WTC11 (cell line): Measurements from ENCODE around the gene RNF126.

ENCODE experiments used
- ELF4 ChIP-seq: sonication (generic); formaldehyde crosslinking; IDR thresholded peaks from 2 replicates; pipeline ENCODE4 v1.8.1; 2022; ENCODE audit warnings: low read depth, mild to moderate bottlenecking, moderate library complexity, missing genetic modification reagents
- ESRRA ChIP-seq: sonication (generic); formaldehyde crosslinking; IDR thresholded peaks from 2 replicates; pipeline ENCODE4 v1.8.1; 2022; ENCODE audit warnings: mild to moderate bottlenecking, missing genetic modification reagents, borderline replicate concordance
- HMGXB4 ChIP-seq: sonication (generic); formaldehyde crosslinking; IDR thresholded peaks from 2 replicates; pipeline ENCODE4 v1.8.1; 2023; ENCODE audit warnings: mild to moderate bottlenecking, moderate library complexity, missing genetic modification reagents
- OVOL2 ChIP-seq: fragments of 250-450 bp; sonication (Bioruptor Pico); IDR thresholded peaks from 2 replicates; pipeline ENCODE4 v1.9.0; 2021; ENCODE audit warnings: mild to moderate bottlenecking, borderline replicate concordance
- USF1 ChIP-seq: sonication (generic); formaldehyde crosslinking; IDR thresholded peaks from 2 replicates; pipeline ENCODE4 v1.8.0; 2022; ENCODE audit warnings: mild to moderate bottlenecking, missing genetic modification reagents
- USF2 ChIP-seq: sonication (generic); formaldehyde crosslinking; IDR thresholded peaks from 2 replicates; pipeline ENCODE4 v1.8.1; 2023; ENCODE audit warnings: mild to moderate bottlenecking, missing genetic modification reagents, moderate library complexity
- ZBTB21 ChIP-seq: sonication (generic); formaldehyde crosslinking; IDR thresholded peaks from 2 replicates; pipeline ENCODE4 v1.8.1; 2023; ENCODE audit warnings: mild to moderate bottlenecking, missing genetic modification reagents, borderline replicate concordance
- ZNF263 ChIP-seq: sonication (generic); formaldehyde crosslinking; IDR thresholded peaks from 2 replicates; pipeline ENCODE4 v1.8.1; 2022; ENCODE audit warnings: low read depth, mild to moderate bottlenecking, moderate library complexity, missing genetic modification reagents
- ZNF396 ChIP-seq: fragments of 250-450 bp; sonication (Bioruptor Pico); IDR thresholded peaks from 2 replicates; pipeline ENCODE4 v1.8.0; 2021; ENCODE audit warnings: mild to moderate bottlenecking, moderate library complexity, borderline replicate concordance
- TF ChIP-seq, protein P1 (sequence below): fragments of 200-600 bp; IDR thresholded peaks from 2 replicates; pipeline ENCODE4 v1.8.0; 2022; ENCODE audit warnings: antibody characterized with exemption
- TF ChIP-seq, protein P2 (sequence below): sonication (generic); formaldehyde crosslinking; IDR thresholded peaks from 2 replicates; pipeline ENCODE4 v1.8.0; 2023; ENCODE audit warnings: missing genetic modification reagents

DNA sequence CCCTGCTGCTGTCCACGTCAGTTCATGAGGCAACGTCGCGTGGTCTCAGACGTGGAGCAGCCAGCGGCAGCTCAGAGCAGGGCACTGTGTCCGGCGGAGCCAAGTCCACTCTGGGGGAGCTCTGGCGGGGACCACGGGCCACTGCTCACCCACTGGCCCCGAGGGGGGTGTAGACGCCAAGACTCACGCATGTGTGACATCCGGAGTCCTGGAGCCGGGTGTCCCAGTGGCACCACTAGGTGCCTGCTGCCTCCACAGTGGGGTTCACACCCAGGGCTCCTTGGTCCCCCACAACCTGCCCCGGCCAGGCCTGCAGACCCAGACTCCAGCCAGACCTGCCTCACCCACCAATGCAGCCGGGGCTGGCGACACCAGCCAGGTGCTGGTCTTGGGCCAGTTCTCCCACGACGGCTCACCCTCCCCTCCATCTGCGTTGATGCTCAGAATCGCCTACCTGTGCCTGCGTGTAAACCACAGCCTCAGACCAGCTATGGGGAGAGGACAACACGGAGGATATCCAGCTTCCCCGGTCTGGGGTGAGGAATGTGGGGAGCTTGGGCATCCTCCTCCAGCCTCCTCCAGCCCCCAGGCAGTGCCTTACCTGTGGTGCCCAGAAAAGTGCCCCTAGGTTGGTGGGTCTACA, 19.8 kb upstream of the RNF126 start:
- TF ChIP-seq, protein P1, sequence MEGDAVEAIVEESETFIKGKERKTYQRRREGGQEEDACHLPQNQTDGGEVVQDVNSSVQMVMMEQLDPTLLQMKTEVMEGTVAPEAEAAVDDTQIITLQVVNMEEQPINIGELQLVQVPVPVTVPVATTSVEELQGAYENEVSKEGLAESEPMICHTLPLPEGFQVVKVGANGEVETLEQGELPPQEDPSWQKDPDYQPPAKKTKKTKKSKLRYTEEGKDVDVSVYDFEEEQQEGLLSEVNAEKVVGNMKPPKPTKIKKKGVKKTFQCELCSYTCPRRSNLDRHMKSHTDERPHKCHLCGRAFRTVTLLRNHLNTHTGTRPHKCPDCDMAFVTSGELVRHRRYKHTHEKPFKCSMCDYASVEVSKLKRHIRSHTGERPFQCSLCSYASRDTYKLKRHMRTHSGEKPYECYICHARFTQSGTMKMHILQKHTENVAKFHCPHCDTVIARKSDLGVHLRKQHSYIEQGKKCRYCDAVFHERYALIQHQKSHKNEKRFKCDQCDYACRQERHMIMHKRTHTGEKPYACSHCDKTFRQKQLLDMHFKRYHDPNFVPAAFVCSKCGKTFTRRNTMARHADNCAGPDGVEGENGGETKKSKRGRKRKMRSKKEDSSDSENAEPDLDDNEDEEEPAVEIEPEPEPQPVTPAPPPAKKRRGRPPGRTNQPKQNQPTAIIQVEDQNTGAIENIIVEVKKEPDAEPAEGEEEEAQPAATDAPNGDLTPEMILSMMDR, result no peak
- TF ChIP-seq OVOL2 (CRISPR knock-in tag), result no peak
- TF ChIP-seq HMGXB4 (CRISPR knock-in tag), result no peak
- no peak for TF ChIP-seq ZNF263 (CRISPR knock-in tag)
- TF ChIP-seq USF1, result no peak
- no peak for TF ChIP-seq ELF4 (CRISPR knock-in tag)
- TF ChIP-seq ZBTB21 (CRISPR knock-in tag), result no peak
- no peak for TF ChIP-seq USF2 (CRISPR knock-in tag)
- TF ChIP-seq, protein P2, sequence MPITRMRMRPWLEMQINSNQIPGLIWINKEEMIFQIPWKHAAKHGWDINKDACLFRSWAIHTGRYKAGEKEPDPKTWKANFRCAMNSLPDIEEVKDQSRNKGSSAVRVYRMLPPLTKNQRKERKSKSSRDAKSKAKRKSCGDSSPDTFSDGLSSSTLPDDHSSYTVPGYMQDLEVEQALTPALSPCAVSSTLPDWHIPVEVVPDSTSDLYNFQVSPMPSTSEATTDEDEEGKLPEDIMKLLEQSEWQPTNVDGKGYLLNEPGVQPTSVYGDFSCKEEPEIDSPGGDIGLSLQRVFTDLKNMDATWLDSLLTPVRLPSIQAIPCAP (CRISPR knock-in tag), result no peak
- TF ChIP-seq ESRRA (CRISPR knock-in tag), result no peak
- TF ChIP-seq ZNF396, result no peak
